HepG2 (cell line): ENCODE data around the gene PGC.

Experiments
- POLR2AphosphoS5 ChIP-seq: IDR thresholded peaks from 2 replicates; pipeline ENCODE4 v1.6.1; 2012; ENCODE audit warnings: low read depth, low read length
- RFX1 ChIP-seq: fragments of 450-650 bp; IDR thresholded peaks from 2 replicates; pipeline ENCODE4 v1.6.1; 2017
- SMC3 ChIP-seq: IDR thresholded peaks from 2 replicates; pipeline ENCODE4 v1.6.1; 2011; ENCODE audit warnings: low read length, improper control_type of control experiment
- TF ChIP-seq, protein P1 (sequence below): sonication (generic); formaldehyde crosslinking; IDR thresholded peaks from 2 replicates; pipeline ENCODE4 v1.8.0; 2022; ENCODE audit warnings: missing genetic modification reagents, mild to moderate bottlenecking, moderate library complexity, borderline replicate concordance
- TF ChIP-seq, protein P2 (sequence below), 2 experiments: sonication (generic) in 1 of 2; formaldehyde crosslinking in 1 of 2; IDR thresholded peaks; 2 replicates each; pipeline versions ENCODE4 v1.5.1 to v1.6.1; 2011 to 2020; ENCODE audit warnings: borderline replicate concordance in 1 of 2, low read depth in 1 of 2, low read length in 1 of 2, mild to moderate bottlenecking in 1 of 2, missing genetic modification reagents in 1 of 2, moderate library complexity in 1 of 2

DNA sequence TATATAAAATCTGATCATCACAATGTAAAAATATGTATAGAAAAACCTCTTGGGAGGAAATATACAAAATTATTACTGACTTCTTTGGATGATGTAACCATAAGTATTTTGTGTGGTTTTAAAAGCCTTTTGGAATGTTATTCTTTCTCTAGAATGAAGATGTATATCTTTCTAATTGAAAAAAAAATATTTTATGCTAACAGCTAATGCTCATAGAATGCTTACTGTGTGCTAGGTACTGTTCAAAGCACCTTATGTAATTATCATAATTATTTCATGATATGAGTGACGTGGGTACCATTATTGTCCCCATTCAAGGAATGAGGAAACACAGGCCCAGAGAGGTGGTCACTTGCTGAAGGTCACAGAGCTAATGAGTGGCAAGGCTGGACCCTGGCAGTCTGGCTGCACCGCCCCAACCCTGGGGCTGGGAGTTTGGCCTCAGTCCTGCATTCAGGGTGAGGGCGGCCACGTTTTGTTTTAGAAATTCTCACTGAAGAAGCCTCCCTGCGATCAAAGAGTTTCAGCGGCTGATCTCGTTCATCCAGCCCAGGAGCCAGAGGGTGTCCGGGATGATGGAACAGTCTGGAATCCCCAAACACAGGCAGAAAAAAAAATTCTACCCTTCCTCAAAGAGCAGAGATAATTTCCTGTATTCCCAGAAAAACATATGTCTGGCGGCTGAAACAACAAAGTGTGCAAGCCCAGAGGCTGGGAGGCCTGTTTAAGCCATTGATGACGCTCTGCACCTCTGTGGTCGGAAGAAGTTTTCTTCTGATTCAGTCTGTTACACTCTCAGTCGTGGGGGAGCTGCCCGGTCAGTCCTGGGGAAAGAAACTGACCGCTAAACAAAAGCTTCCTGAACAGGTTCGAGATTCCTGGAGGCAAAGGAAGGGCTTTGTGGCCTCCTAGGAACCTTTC, 49.1 kb downstream of the PGC start:
- TF ChIP-seq, protein P1, sequence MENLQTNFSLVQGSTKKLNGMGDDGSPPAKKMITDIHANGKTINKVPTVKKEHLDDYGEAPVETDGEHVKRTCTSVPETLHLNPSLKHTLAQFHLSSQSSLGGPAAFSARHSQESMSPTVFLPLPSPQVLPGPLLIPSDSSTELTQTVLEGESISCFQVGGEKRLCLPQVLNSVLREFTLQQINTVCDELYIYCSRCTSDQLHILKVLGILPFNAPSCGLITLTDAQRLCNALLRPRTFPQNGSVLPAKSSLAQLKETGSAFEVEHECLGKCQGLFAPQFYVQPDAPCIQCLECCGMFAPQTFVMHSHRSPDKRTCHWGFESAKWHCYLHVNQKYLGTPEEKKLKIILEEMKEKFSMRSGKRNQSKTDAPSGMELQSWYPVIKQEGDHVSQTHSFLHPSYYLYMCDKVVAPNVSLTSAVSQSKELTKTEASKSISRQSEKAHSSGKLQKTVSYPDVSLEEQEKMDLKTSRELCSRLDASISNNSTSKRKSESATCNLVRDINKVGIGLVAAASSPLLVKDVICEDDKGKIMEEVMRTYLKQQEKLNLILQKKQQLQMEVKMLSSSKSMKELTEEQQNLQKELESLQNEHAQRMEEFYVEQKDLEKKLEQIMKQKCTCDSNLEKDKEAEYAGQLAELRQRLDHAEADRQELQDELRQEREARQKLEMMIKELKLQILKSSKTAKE (CRISPR knock-in tag) = no peak
- TF ChIP-seq, protein P2, sequence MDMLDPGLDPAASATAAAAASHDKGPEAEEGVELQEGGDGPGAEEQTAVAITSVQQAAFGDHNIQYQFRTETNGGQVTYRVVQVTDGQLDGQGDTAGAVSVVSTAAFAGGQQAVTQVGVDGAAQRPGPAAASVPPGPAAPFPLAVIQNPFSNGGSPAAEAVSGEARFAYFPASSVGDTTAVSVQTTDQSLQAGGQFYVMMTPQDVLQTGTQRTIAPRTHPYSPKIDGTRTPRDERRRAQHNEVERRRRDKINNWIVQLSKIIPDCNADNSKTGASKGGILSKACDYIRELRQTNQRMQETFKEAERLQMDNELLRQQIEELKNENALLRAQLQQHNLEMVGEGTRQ (IDR thresholded peaks at IDR 0.05; ENCODE audit: low read depth, low read length) = no peak
- TF ChIP-seq, protein P2 (CRISPR knock-in tag; IDR thresholded peaks at IDR 0.05; ENCODE audit: borderline replicate concordance) = no peak
- TF ChIP-seq POLR2AphosphoS5 (no peak), SMC3 (no peak), RFX1 (no peak)
